GM23338 (cell line): Measurements from ENCODE around the gene HEMK1. TPM values are rescaled to one million over a fixed set of nuclear protein-coding genes. Genes with fewer than 3 reads are reported as not detected.

ENCODE experiments used
- ATAC-seq: fragments of 200-7000 bp; cut with Tn5 transposase; 3 replicates; pipeline ENCODE4 v1.9.1; 2020
- DNase-seq: peaks from one replicate; pipeline ENCODE4 v3.0.0-alpha.2; 2015; ENCODE audit warnings: low spot score
- H2AFZ ChIP-seq: fragments of 200-600 bp; sonication (generic); 2 replicates; pipeline ENCODE4 v1.8.0; 2016; ENCODE audit warnings: antibody characterized with exemption, mild to moderate bottlenecking, moderate library complexity
- H3F3A ChIP-seq: fragments of 200-600 bp; sonication (generic); replicated peaks from 2 replicates; pipeline ENCODE4 v1.8.0; 2017; ENCODE audit warnings: antibody characterized with exemption, mixed run types, low read depth
- H3K27ac ChIP-seq: fragments of 200-600 bp; sonication (generic); 2 replicates; pipeline ENCODE4 v1.6.1; 2016; ENCODE audit warnings: low read depth
- H3K27me3 ChIP-seq: fragments of 200-600 bp; sonication (generic); 2 replicates; pipeline ENCODE4 v1.8.0; 2016; ENCODE audit warnings: mild to moderate bottlenecking, mixed run types, moderate library complexity; ENCODE audit not compliant: insufficient read depth
- H3K36me3 ChIP-seq: fragments of 200-600 bp; sonication (generic); 2 replicates; pipeline ENCODE4 v1.8.0; 2016; ENCODE audit warnings: mild to moderate bottlenecking; ENCODE audit not compliant: insufficient read depth
- H3K4me1 ChIP-seq: fragments of 200-600 bp; sonication (generic); 2 replicates; pipeline ENCODE4 v1.8.0; 2016; ENCODE audit warnings: mild to moderate bottlenecking, moderate library complexity; ENCODE audit not compliant: insufficient read depth
- H3K4me2 ChIP-seq: fragments of 200-600 bp; sonication (generic); 2 replicates; pipeline ENCODE4 v1.7.1; 2017; ENCODE audit warnings: mixed run types
- H3K4me3 ChIP-seq: fragments of 200-600 bp; sonication (generic); 2 replicates; pipeline ENCODE4 v1.6.1; 2016; ENCODE audit warnings: mixed run types
- H3K79me2 ChIP-seq: fragments of 200-600 bp; sonication (generic); replicated peaks from 2 replicates; pipeline ENCODE4 v1.8.0; 2017; ENCODE audit warnings: mild to moderate bottlenecking; ENCODE audit not compliant: insufficient read depth
- H3K9me2 ChIP-seq: fragments of 200-600 bp; sonication (generic); 2 replicates; pipeline ENCODE4 v1.8.0; 2017; ENCODE audit not compliant: insufficient read depth
- H4K20me1 ChIP-seq: fragments of 200-600 bp; sonication (generic); replicated peaks from 2 replicates; pipeline ENCODE4 v1.8.0; 2017; ENCODE audit warnings: mild to moderate bottlenecking; ENCODE audit not compliant: insufficient read depth
- H3K27ac Mint-ChIP-seq: 2 replicates; pipeline ENCODE4 v1.8.0; 2020; ENCODE audit warnings: inconsistent platforms, mild to moderate bottlenecking, moderate library complexity, mixed read lengths
- H3K27me3 Mint-ChIP-seq: 3 replicates; pipeline ENCODE4 v1.8.0; 2022; ENCODE audit warnings: low read depth, mild to moderate bottlenecking, moderate library complexity, mixed read lengths, inconsistent platforms; ENCODE audit not compliant: insufficient read depth, poor library complexity
- H3K36me3 Mint-ChIP-seq: 3 replicates; pipeline ENCODE4 v1.8.0; 2021; ENCODE audit warnings: low read depth, mild to moderate bottlenecking, inconsistent platforms, moderate library complexity, mixed read lengths
- H3K4me1 Mint-ChIP-seq: 3 replicates; pipeline ENCODE4 v1.8.0; 2020; ENCODE audit warnings: mild to moderate bottlenecking, inconsistent platforms, mixed read lengths
- H3K4me3 Mint-ChIP-seq: 3 replicates; pipeline ENCODE4 v1.8.0; 2021; ENCODE audit warnings: moderate library complexity, mild to moderate bottlenecking, inconsistent platforms, mixed read lengths
- H3K9me3 Mint-ChIP-seq: 3 replicates; pipeline ENCODE4 v1.8.0; 2020; ENCODE audit warnings: moderate library complexity, mild to moderate bottlenecking, inconsistent platforms, mixed read lengths
- STAT1 ChIP-seq: IDR thresholded peaks from one replicate; pipeline ENCODE4 v1.6.1; 2016; ENCODE audit warnings: antibody characterized with exemption; ENCODE audit not compliant: unreplicated experiment
- ZNF114 ChIP-seq: fragments of 250-450 bp; sonication (Bioruptor Pico); IDR thresholded peaks from 2 replicates; pipeline ENCODE4 v1.5.0; 2020; ENCODE audit warnings: mild to moderate bottlenecking, moderate library complexity
- ZNF331 ChIP-seq: fragments of 250-450 bp; sonication (Bioruptor Pico); IDR thresholded peaks from 2 replicates; pipeline ENCODE4 v1.5.0; 2020; ENCODE audit warnings: low read depth, mild to moderate bottlenecking, moderate library complexity
- ZNF462 ChIP-seq: fragments of 250-450 bp; sonication (Bioruptor Pico); IDR thresholded peaks from 2 replicates; pipeline ENCODE4 v1.5.0; 2020; ENCODE audit warnings: mild to moderate bottlenecking, moderate library complexity
- polyA plus RNA-seq: library from polyadenylated mRNA; unstranded; fragments of >200 nt; fragmentation: Nextera tagmentation; extraction: Ambion mirVana; gene quantifications from 2 replicates; pipeline ENCODE4 v1.2.1, GENCODE V29; 2016
- total RNA-seq: library from RNA; depleted of rRNA; stranded (reverse); fragments of >200 nt; shearing (Covaris generic); gene quantifications from 2 replicates; pipeline ENCODE4 v1.2.3, GENCODE V29; 2014

The HEMK1 gene
- total and polyA plus RNA-seq, 2 experiments from 2014 or later: 5.6 to 10.1 TPM

DNA sequence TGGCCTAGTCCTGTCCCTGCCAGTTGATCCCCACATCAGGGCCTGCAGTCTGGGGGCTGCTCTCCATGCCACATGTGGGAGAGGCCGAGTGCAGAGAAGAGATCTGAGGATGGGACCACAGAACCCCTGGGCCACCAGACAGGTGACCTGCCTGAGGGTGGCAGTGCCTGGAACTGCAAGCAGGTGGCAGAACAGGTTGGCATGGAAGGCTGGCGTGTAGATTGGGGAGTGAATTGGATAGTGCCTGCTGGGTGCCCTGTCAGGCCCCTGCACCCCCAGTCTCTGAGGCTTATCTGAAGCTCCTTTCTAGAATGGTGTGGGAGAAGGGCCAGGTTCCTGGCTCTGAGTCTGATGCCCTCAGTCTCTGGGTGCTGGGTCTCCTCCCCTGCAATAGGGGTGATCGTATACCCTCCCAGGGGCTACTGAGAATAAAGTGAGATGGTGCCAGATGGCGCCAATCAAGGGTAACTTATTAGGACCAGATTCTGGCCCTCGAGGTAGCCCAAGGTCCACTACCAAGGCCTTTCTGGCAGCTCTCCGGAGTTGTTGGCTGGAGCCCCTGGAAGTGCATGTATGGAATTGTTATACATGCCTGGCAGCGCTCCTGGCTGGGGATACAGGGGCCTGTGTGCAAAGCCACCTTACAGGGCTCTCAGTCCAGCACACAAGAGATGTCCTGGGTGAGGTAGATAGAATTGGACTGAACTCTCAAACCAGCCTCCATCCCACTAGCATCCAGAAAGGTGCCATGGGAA, 17.5 kb upstream of the HEMK1 start (continued):
- TF ChIP-seq STAT1: no peak
- TF ChIP-seq ZNF114 (CRISPR knock-in tag): no peak
- TF ChIP-seq ZNF331 (CRISPR knock-in tag): no peak
- no peak for TF ChIP-seq ZNF462

- Histone ChIP-seq H3K4me1 (no peaks in the 10 kb centered on the region; the same call in 1 of the 2 replicates), H3F3A (no peaks in the 10 kb centered on the region), H2AFZ (no peak overlapping the region), H3K9me2 (no peaks in the 10 kb centered on the region), H3K27ac (no peak overlapping the region), H3K4me3 (no peak overlapping the region), H3K36me3 (no peaks in the 10 kb centered on the region), H4K20me1 (no peaks in the 10 kb centered on the region), H3K4me2 (no peak overlapping the region), H3K79me2 (no peaks in the 10 kb centered on the region), H3K27me3 (no peaks in the 10 kb centered on the region)
- Mint-ChIP-seq H3K27ac (no peak overlapping the region), H3K9me3 (no peaks in the 10 kb centered on the region), H3K27me3 (peaks cover 12% of the 10 kb centered on the region), H3K4me3 (no peak overlapping the region), H3K36me3 (no peaks in the 10 kb centered on the region), H3K4me1 (peaks cover 2% of the 10 kb centered on the region; the same call in 1 of the 3 replicates)
- ATAC-seq (no peak), DNase-seq (no peak)
- TF ChIP-seq ZNF462: no peak
Observed at GRCh38 chr3:50552598-50552997, 16.7 kb upstream of the HEMK1 start.
